22Rv1 (cell line): ENCODE measurements around the gene CAMTA1.

Experiments used
- H3K27ac ChIP-seq: fragments of 450-650 bp; 2 replicates; pipeline ENCODE4 v1.5.1; 2017
- ZFX ChIP-seq: fragments of 450-650 bp; IDR thresholded peaks from 2 replicates; pipeline ENCODE4 v1.6.1; 2017; ENCODE audit warnings: antibody characterized with exemption, borderline replicate concordance
- TF ChIP-seq, protein P1 (sequence below): fragments of 450-650 bp; IDR thresholded peaks from 2 replicates; pipeline ENCODE4 v1.5.1; 2017; ENCODE audit warnings: mild to moderate bottlenecking

CAMTA1 gene

DNA sequence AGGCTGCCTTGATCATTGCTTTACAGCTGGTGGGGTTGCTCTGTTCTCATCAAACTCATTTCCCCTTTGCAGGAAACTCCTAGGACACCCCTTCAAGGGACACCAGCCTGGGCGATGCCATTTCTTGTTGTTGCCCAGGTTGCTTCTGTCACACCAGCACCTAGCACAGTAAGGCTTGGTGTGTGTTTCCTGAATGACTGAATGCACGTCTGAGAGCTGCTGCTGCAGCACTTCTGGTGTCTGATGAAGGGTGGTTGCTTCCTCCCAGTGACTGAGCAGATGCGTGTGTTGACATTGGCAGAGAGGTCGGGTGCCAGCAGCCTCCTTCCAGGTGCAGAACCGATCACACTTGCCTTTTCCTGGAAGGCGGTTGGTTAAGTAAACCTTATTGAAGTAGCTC is 477.4 kb downstream of the CAMTA1 start:
- no peak overlapping the region for H3K27ac ChIP-seq
- TF ChIP-seq ZFX = no peak
- TF ChIP-seq, protein P1, sequence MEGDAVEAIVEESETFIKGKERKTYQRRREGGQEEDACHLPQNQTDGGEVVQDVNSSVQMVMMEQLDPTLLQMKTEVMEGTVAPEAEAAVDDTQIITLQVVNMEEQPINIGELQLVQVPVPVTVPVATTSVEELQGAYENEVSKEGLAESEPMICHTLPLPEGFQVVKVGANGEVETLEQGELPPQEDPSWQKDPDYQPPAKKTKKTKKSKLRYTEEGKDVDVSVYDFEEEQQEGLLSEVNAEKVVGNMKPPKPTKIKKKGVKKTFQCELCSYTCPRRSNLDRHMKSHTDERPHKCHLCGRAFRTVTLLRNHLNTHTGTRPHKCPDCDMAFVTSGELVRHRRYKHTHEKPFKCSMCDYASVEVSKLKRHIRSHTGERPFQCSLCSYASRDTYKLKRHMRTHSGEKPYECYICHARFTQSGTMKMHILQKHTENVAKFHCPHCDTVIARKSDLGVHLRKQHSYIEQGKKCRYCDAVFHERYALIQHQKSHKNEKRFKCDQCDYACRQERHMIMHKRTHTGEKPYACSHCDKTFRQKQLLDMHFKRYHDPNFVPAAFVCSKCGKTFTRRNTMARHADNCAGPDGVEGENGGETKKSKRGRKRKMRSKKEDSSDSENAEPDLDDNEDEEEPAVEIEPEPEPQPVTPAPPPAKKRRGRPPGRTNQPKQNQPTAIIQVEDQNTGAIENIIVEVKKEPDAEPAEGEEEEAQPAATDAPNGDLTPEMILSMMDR = no peak

- TF ChIP-seq, protein P1 = no peak
- TF ChIP-seq ZFX = no peak
- H3K27ac ChIP-seq = no peak overlapping the region
Measured at GRCh38 chr1:7263021-7263960, 478.0 kb downstream of the CAMTA1 start.

- H3K27ac ChIP-seq = no peak overlapping the region
- TF ChIP-seq, protein P1 = no peak
- no peak for TF ChIP-seq ZFX
Measured at GRCh38 chr1:7264101-7264500, 478.8 kb downstream of the CAMTA1 start.

DNA sequence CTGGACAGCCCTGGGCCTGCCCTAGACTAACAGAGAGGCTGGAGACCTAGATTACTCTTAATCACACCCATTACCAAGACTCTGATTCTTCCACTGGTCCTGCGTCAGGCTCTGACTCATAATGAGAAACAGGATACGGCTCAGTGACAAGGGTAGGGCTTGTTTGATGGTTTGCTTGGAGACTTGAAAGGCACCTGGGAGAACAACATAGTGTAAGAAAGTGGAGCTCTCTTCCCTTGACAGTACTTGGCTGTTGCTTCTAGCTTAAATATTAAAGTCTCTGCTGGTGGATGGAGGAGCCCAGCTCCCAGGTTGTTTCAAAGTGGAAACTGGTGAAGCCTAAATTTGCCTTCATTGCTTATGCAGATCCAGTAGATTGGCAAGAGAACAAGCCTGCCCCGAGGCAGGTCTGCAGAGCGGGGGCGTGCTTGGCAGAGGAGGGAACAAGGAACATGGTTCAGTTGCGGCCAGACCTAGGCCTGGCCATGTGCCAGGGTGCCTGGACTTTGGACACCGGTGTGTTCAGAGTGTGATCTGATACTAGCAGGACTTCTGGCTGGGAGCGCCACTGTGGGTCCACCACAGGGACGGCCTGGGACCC is 480.6 kb downstream of the CAMTA1 start:
- no peak for TF ChIP-seq ZFX
- TF ChIP-seq, protein P1 = no peak
- peak overlapping the region; percentile 93 for H3K27ac ChIP-seq

DNA sequence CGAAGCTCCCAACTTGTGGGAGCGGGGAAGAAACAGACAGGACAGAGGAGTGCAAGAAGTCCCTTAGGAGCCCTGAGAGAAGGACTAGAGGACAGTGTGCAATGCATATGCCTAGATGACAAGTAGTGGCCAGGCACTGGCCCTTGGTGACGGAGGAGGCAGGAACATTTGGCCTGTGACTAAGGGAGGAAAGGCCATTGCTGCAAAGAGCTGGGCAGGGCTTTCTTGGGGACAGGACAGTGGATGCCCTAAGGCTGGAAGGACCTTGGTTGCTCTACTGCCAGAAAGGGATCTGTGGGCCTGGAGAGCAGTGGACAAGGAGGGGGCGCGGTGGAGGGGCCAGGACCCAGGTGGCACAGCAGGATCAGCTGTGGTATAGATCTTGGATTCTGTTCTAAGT is 481.3 kb downstream of the CAMTA1 start:
- peak overlapping the region; percentile 93 for H3K27ac ChIP-seq
- no peak for TF ChIP-seq ZFX
- TF ChIP-seq, protein P1 = no peak

- no peak for TF ChIP-seq ZFX
- TF ChIP-seq, protein P1 = no peak
- no peak overlapping the region for H3K27ac ChIP-seq
Measured at GRCh38 chr1:7267493-7267892, 482.2 kb downstream of the CAMTA1 start.

DNA sequence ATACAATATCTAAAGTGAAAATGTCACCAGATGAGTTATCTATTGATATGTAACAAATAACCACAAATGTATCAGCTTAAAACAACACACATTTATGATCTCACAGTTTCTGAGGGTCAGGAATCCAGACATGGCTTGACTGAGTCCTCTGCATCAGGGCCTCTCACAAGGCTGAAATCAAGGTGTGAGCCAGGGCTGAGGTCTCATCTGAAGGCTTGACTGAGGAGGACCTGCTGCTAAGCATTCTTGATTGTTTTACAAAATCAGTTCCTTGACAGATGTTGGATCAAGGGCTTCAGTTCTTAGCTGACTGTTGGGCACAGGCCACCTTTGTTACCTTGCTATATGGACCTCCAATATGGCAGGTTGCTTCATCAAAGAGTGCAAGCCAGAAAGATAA is 483.7 kb downstream of the CAMTA1 start:
- no peak overlapping the region for H3K27ac ChIP-seq
- no peak for TF ChIP-seq ZFX
- TF ChIP-seq, protein P1 = no peak
